Nucleus accumbens (tissue), 56 donors: ENCODE results near the gene TSNAXIP1.

Source experiments
- DNase-seq, 56 donors: peaks; one replicate each; lab custom pipeline; 2025; lab: John Stamatoyannopoulos, UW

Gene TSNAXIP1, protein sequence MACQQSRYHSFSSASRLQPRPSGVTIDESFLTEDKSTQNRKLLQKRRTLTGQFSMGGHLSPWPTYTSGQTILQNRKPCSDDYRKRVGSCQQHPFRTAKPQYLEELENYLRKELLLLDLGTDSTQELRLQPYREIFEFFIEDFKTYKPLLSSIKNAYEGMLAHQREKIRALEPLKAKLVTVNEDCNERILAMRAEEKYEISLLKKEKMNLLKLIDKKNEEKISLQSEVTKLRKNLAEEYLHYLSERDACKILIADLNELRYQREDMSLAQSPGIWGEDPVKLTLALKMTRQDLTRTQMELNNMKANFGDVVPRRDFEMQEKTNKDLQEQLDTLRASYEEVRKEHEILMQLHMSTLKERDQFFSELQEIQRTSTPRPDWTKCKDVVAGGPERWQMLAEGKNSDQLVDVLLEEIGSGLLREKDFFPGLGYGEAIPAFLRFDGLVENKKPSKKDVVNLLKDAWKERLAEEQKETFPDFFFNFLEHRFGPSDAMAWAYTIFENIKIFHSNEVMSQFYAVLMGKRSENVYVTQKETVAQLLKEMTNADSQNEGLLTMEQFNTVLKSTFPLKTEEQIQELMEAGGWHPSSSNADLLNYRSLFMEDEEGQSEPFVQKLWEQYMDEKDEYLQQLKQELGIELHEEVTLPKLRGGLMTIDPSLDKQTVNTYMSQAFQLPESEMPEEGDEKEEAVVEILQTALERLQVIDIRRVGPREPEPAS

DNA sequence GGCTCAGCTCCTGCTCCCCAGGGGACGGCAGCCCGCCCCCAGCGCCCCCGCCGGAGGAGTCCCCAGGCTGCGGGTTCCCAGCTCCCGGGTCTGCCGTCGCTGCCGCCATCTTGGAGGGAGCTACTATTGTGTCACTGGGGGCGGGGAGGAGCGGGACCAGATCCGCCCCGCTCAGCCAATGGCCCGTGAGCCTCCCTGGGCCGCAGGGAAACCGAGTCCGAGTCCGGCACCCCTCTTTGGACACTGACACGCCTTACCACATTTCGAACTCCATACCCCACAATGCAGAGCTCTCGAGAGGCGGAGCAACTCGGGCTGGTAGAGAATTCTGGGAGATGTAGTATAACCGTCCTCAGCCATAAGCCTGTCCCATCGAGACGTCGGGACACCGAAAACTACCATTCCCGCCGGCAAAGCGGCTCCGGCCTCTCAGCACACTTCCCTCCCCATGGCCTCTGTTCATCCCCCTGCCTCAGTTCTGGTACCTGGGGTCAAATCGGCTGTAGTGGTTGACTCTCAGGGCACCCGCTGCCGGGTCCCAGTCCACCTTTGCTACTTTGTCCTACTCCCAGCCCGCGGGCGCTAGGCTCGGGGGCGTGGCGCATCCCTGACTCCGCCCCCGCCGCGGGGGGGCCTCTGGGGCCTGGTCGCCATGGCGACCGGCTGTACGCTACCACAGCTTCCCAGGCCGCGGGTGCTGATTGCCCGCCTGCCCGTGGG lies at the start of gene TSNAXIP1, which contains the start of gene RANBP10:
Gene TSNAXIP1, plus strand, starts transcription at position 462 of the 720 bp plus-strand sequence. CDS start 261 bp downstream, outside the sequence.
Gene RANBP10, minus strand, starts transcription at position 133 of the 720 bp plus-strand sequence. Its CDS starts 24 bp downstream, at position 109.
- peak; percentile 78 to 99 (median 98) for DNase-seq

DNA sequence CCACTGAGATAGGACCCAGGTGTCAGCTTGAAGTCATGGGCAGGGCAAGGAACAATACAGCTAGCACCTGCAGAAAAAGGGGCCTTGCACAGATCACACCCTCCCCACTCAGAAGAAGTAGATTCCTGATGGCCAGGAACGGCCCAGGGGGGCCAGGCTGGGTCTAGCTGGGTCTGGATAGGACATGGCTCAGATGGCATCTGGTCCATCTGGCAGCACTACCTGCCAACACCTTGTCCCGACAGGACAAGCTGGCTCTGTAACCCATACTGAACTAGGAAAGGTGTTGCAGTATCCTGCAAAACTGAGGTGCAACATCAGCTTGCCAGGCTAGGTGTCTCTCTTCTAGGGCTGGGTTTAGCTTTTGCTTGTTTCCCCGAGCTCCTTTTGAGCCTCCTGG lies 48.7 kb upstream of the TSNAXIP1 start:
- DNase-seq: no peak

DNA sequence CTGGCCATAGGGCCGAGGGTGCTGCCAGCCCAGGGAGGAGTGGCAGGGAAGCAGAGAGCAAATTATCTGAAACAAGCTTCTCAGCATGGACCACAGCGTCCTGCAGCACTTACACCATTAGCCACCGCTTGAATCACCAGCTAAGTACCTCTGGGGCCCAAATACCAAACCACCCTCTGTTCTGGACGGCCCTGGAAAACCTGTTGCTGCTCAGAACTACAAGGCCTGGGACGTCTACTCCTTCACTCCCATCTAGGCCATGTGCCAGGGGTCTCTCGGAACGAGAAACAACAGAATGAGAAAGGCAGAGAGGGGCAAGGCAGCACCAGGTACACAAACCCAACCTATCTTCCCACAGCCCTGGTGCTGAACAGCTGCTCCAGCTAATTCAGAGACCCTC lies 47.7 kb upstream of the TSNAXIP1 start:
- DNase-seq: no peak

DNA sequence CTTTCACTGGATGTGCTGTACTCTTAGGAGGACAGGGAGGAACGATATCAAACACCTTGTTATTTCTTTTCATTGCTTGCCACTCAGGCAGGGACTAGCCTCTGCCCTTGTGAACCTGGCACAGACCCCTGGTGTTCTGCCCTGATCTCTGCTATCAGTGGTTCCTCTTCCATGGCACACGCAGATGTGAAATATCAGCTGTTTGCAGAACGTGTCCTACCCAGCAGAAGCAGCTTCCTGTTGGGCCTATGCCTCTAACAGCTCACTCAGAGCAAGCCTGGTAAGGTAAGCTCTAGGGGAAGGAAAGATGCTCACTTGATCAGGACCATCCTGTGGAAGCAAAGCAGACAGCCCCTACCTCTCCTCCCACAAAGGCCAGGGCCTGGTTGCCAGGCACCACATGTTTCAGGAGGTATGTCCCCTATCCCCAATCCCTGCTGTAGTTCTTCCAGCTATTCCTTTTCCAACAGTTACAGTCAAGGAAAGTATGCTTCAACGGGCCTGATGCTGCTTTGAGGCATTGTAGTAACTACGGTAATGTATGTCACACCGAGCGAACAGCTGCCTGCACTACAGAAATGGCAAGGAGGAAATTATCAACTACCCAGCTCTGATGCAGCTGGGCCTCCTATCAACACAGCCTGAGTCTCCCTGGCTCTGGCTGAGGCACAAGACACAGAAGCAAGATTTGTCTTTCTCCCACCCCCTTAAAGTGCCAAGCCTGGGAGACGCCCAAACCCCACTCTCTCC lies 46.3 kb upstream of the TSNAXIP1 start:
- no peak for DNase-seq

DNA sequence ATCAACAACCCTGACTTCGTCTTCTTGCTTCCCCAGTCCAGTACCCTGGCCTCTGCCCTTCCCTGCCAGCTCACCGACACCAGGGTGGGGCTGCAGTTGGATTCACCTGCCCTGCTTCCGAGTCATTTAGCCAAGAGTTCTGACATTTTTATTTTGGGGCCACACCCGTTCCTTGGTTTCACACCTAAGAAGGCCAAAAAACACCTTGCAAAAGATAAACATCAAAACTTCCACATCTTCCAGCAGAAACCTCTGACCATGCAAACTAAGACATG lies 45.8 kb upstream of the TSNAXIP1 start:
- DNase-seq: no peak

DNA sequence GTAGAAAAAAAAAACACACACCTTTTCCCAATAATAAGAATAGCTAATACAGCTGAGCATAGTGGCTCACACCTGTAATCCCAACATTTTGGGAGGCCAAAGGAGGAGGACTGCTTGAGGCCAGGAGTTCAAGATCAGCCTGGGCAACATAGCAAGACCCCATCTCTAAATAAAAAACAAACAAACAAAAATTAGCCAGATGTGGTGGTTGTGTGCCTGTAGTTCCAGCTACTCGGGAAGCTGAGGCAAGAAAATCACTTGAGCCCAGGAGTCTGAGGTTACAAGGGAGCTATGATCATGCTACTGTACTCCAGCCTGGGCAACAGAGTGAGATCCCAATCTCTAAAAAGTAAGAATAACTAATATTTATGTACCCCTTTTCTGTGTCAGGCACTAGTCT lies 44.8 kb upstream of the TSNAXIP1 start:
- no peak for DNase-seq

DNA sequence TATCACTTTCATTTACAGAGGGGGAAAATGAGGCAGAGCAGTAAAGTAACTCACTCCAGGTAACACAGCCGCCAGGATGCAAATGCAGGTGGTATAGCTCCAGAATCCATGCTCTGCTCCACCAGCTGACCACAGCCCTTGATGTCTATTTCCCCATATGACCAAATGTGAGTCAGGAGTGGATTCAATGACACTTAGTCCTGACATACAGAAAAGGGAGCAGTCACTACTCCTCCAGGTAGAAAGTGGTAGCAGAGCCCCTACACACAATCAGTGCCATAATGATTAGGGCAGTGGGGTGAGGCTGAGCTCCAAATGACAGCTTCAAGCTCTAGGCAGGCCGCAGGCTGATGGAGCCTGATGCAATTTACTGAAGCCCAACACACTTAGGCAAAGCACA lies 44.3 kb upstream of the TSNAXIP1 start:
- DNase-seq: no peak

DNA sequence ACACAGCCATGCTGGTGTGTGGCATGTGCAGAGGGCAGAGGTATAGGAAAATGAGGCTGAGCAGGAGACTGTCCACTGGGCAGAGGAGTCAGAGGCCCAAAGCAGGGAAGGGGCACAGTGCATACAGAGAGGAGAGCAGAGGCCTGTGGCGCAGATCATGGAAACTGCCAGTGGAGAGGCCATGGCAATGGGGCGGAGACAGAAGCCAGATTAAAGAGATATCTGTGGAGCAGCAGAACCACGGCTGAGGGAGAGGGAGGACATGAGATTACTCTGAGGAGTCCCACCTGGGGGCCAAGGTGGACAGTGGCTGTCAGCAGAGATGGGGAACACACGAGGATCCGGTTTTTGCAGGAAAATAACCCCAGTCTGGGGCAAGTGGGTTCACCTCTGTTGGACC lies 43.6 kb upstream of the TSNAXIP1 start:
- DNase-seq: no peak

DNA sequence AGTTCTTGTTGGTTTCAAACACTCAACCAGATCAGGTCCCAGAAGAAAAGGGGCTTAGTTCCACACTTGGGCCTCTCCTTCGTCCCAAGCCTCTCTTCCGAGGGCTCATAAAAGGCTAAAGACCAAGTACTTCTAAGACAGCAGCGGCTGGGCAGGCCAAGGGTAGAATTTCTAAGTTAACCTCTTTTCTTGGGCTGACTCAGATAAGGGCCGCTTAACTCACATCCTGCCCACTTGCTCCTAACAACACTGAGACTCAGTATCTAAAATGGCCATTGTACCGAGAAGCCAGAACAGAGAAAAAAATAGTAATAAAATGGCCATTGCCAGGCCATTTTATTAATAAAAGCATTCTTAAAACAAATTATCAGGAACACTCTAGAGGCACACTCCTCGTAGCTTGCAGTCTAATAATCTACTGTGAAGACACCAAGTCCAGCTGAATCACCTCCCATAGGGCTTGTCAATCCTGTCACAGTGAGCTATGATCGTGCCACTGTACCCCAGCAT lies 42.5 kb upstream of the TSNAXIP1 start:
- no peak for DNase-seq

DNA sequence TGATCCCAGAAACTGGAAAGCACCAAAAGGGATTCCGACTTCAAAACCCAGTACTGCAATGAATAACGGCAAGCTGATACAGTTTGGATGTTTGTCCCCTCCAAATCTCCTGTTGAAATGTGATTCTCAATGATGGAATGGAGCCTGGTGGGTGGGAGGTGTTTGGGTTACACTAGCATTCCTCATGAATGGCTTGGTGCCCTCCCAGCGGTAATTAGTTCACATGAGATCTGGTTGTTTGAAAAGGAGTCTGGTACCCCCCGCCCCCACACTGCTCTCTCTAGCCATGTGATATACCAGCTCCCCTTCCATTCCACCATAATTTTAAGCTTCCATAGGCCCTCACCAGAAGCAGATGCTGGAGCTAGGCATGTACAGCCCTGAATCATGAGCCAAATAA lies 40.4 kb upstream of the TSNAXIP1 start:
- no peak for DNase-seq

DNA sequence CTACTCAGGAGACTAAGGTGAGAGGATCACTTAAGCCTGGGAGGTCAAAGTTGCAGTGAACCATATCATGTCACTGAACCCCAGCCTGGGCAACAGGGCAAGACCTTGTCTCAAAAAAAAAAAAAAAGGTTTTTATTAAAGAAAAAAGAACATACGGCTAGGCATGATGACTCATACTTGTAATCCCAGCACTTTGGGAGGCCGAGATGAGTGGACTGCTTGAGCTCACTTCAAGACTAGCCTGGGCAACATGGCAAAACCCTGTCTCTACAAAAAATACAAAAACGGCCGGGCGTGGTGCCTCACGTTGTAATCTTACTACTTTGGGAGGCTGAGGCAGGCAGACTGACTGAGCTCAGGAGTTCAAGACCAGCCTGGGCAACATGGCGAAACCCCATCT lies 38.7 kb upstream of the TSNAXIP1 start:
- DNase-seq: no peak

DNA sequence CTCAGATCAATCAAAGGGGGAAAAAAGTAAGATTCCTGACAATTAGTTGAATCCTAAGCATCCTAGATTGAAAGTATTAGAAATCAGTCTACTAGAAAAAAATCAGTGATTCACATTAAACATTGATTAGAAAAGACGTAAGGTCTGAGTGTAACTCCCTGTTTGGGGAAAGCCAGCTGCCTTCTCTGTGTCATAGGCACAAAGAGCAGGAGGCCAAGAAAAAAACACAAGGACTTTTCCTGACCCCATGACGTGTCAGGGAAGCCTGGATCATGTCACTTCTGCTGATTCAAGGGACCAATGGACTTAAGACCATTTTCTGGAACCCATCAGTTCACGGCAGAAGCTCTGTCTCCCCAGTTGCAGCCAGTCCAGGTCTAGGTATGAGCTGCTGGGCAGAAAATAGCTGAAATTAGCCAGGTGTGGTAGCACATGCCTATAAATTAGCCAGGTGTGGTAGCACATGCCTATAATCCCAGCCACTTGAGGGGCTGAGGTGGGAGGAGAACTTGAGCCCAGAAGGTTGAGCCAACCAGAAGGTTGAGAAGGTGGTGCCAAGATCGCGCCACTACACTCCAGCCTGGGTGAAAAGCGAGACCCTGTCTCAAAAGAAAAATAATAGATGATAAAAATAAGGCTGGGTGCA lies 36.2 kb upstream of the TSNAXIP1 start:
- DNase-seq: no peak

DNA sequence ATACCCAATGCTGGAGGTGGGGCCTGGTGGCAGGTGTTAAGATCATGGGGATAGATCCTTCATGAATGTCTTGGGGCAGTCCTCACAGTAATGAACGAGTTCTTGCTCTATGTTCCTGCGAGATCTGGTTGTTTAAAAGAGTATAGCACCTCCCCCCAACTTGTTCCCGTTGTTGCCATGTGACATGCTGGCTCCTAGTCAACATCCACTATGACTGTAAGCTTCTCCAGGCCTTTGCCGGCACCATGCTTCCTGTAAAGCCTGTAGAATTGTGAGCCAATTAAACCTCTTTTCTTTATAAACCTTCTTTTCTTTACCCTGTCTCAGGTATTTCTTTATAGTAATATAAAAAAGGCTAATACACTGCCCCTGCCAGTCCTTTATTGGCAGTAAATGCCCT lies 33.6 kb upstream of the TSNAXIP1 start:
- peak in 3 of 56 donors; percentile 4 to 5 (median 4) for DNase-seq

DNA sequence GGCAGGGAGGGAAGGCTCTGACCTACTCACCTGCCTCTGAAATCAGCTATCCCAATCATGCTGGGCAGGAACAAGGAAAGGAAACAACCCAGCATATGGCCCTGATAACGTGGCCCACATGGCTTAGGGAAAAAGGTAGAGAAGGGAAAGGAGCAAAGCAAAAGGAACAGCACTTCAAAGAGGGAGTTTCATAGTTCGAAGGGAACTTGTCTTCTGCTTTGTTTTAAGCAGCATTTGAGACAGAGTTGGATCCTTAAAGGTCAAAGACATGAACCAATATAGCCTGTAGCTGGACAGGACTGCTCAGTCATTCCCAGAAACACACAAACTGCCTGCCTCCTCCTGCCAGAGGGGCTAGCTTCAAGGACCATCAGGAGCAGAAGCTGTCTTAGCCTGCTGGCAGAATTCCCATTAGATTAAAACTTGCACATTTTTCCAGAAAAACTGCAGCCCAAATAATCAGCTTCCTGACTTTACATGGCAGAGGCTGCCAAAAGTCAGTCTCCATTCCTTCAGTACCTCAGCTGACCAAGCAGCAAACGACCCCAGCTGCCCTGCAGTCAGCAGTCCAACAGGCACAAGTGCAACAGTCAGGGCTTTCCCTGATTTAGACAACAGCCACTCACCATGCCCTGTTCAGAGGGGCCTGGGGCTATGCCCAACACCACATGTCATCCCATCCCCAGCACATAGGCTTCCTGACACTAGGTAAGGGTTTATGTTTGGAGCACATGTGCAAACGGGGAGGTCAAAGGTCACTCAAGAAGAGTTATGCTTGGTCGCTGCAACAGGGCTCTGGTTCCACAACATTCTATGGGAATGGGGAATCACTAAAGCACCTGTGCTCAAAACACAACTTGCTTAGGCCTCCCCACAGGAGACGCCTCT lies 32.9 kb upstream of the TSNAXIP1 start:
- no peak for DNase-seq

DNA sequence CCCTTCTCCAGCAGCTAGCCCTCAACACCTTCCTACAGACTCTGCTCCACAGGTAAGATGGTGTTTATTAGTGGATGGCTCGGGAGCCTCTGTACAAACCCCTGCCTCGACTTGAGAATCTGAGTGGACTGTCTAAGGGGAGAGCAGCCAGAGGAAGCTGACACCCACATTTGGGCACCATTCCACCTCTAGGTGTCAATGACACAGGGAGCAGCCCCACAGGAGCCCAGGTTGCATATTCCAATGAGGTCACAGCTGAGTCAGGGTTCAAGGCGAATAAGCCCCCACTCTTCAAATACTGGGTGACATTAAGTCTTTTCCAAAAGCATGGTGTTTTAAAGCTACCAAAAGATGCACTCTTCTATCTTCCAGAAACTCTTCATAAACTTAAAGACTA lies 32.2 kb upstream of the TSNAXIP1 start:
- DNase-seq: no peak

DNA sequence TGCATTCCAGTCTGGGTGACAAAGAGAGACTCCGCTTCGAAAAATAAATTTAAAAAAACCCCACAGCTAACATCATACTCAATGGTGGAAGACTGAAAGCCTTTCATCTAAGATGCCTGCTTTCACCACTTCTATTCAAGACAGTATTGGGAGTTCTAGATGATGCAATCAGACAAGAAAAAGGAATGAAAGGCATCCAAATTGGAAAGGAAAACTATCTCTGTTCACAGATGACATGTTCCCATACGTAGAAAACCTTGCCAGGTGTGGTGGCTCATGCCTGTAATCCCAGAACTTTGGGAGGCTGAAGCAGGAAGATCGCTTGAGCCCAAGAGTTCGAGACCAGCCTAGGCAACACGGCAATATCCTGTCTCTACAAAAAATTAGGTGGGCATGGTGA lies 31.4 kb upstream of the TSNAXIP1 start:
- DNase-seq: no peak

DNA sequence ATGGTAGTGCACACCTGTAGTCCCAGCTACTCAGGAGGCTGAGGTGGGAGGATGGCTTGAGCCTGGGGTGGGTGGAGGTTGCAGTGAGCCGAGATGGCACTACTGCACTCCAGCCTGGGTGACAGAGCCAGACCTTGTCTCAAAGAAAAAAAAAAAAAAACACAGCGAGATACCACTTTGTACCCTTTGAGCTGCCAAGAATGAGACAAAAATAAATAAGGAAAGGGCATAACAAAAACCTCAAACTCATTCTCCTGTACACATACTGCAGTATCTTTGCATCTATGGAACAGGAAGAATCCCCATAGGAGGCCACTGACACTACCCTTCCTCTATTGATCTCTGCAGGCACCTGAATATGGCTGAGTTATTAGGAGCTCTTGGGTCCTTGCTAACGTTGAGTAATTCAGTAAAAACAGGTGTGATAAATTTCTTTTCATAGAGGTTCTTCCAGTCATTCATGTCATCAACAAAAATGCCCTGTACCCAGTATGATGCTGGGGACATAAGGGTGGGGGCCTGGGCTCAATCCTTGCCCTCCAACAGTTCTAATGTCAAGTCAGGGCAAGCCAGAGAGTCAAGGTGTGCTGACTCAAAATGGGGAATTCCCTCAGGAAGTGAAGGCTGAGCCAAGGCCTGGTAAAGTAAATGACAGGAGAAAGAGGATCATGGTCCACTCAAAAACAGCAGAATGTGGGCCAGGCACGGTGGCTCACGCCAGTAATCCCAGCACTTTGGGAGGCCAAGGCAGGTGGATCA lies 27.3 kb upstream of the TSNAXIP1 start:
- no peak for DNase-seq

DNA sequence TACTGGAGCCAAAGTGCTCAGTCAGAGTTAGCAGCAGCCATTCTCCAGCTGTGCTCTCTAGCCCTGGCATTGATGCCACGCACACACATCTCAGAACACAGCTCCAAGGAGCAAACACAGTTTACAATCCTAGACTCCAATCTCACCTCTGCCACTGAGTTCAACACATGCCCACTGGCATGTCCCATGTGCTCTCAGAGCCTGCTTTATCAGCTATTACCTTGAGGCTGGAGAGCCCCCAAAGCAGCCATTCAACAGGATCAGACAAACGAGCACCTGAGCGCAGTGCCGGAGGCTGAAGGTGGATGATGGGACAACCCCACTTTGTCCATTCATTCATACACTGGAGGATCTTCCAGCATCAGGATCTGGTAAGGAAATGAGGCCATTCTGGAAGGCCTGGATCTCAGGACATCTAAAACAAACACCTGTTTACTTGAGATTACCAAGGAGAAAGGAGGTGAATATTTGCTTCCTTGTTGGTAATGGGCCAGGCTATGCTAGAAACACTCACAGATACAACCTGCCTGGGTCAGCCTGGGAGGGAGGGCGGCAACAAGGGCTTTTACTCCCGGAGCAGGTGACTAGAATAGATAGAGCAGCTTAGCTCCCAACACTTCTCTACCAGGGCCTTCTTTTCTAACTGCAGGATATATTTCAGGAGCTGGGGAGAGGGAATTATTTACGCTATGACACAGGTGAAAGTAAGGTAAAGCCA lies 25.7 kb upstream of the TSNAXIP1 start:
- DNase-seq: no peak
